GM12878 (cell line): ENCODE results near the gene NIPAL3. TPM values are rescaled to one million over a fixed set of nuclear protein-coding genes. Genes with fewer than 3 reads are reported as not detected.

ENCODE experiments used
- ATAC-seq: fragments of 200-7000 bp; cut with Tn5 transposase; 3 replicates; pipeline ENCODE4 v1.9.1; 2020; ENCODE audit warnings: mild to moderate bottlenecking, moderate library complexity
- BruUV-seq: library from RNA; stranded (reverse); fragments of 400-500 nt; replicated peaks from 2 replicates; lab custom pipeline; 2021; lab: Mats Ljungman, UMichigan
- CTCF ChIA-PET: fragments of 300-600 bp; sonication (Branson Sonifier 250); formaldehyde crosslinking; extraction: SDS; loops from one replicate; lab custom pipeline; 2021; ENCODE audit warnings: inconsistent platforms; lab: Yijun Ruan, JAX
- POLR2A ChIA-PET: fragments of 350-600 bp; formaldehyde crosslinking; extraction: SDS; loops from one replicate; lab custom pipeline; 2021; ENCODE audit warnings: inconsistent platforms; lab: Charles Lee
- RAD21 ChIA-PET: fragments of 300-600 bp; sonication (Branson Sonifier 250); formaldehyde crosslinking; loops from one replicate; lab custom pipeline; 2023; ENCODE audit warnings: antibody characterized with exemption; ENCODE audit not compliant: unreplicated experiment; lab: Charles Lee
- SMC1A ChIA-PET: fragments of 300-600 bp; sonication (Branson Sonifier 250); formaldehyde crosslinking; loops from one replicate; lab custom pipeline; 2023; ENCODE audit not compliant: unreplicated experiment, uncharacterized antibody; lab: Charles Lee
- DNase-seq: peaks from one replicate; pipeline ENCODE4 v3.0.0-alpha.2; 2011; ENCODE audit warnings: low read depth, low spot score
- FAIRE-seq: peaks from 3 replicates; lab custom pipeline; 2011; peaks lifted over from hg19 to GRCh38; lab: Jason Lieb, UNC
- H2AFZ ChIP-seq: 2 replicates; pipeline ENCODE4 v1.6.0; 2011; ENCODE audit warnings: low read depth, low read length, control low read depth; ENCODE audit not compliant: control insufficient read depth
- H3K27ac ChIP-seq: 2 replicates; pipeline ENCODE4 v1.5.1; 2011; ENCODE audit warnings: control low read depth; ENCODE audit not compliant: control insufficient read depth, insufficient read depth
- H3K27me3 ChIP-seq, 2 experiments: replicated peaks in 1 of 2; 2 replicates each; pipeline versions ENCODE4 v1.6.0 to v1.6.1; 2011; ENCODE audit warnings: low read length in 1 of 2; ENCODE audit not compliant: control insufficient read depth in 2 of 2, insufficient read depth in 2 of 2
- H3K36me3 ChIP-seq, 2 experiments: 2 replicates each; pipeline ENCODE4 v1.5.1; 2011; ENCODE audit warnings: low read length in 1 of 2; ENCODE audit not compliant: control insufficient read depth in 2 of 2, insufficient read depth in 2 of 2
- H3K4me1 ChIP-seq: 2 replicates; pipeline ENCODE4 v1.6.1; 2011; ENCODE audit warnings: mild to moderate bottlenecking, low read length, moderate library complexity, mixed read lengths; ENCODE audit not compliant: control insufficient read depth, insufficient read depth
- H3K4me2 ChIP-seq: 2 replicates; pipeline ENCODE4 v1.6.0; 2011; ENCODE audit warnings: control low read depth; ENCODE audit not compliant: control insufficient read depth, insufficient read depth
- H3K4me3 ChIP-seq: fragments of 200-600 bp; sonication (generic); 2 replicates; pipeline ENCODE4 v1.5.1; 2016
- H3K79me2 ChIP-seq: 2 replicates; pipeline ENCODE4 v1.6.0; 2011; ENCODE audit warnings: low read length; ENCODE audit not compliant: control insufficient read depth, insufficient read depth
- H3K9ac ChIP-seq: 2 replicates; pipeline ENCODE4 v1.8.0; 2011; ENCODE audit warnings: low read length, control low read depth, mixed read lengths; ENCODE audit not compliant: control insufficient read depth, insufficient read depth
- H3K9me3 ChIP-seq: replicated peaks from 3 replicates; pipeline ENCODE4 v1.5.1; 2011; ENCODE audit warnings: mild to moderate bottlenecking, low read length; ENCODE audit not compliant: control insufficient read depth, insufficient read depth
- H4K20me1 ChIP-seq: 2 replicates; pipeline ENCODE4 v1.6.0; 2011; ENCODE audit not compliant: control insufficient read depth, insufficient read depth
- ATF3 ChIP-seq: IDR thresholded peaks from 2 replicates; pipeline ENCODE4 v1.6.1; 2011; ENCODE audit warnings: low read depth, mild to moderate bottlenecking, low read length, moderate library complexity, borderline replicate concordance; ENCODE audit errors: extremely low read depth
- BACH1 ChIP-seq: fragments of 450-650 bp; IDR thresholded peaks from 2 replicates; pipeline ENCODE4 v1.6.1; 2017; ENCODE audit warnings: mild to moderate bottlenecking, borderline replicate concordance
- BCL3 ChIP-seq: IDR thresholded peaks from 2 replicates; pipeline ENCODE4 v1.6.1; 2011; ENCODE audit warnings: borderline replicate concordance, low read depth, mild to moderate bottlenecking, moderate library complexity, low read length; ENCODE audit not compliant: insufficient read depth, poor library complexity, severe bottlenecking
- CREM ChIP-seq: IDR thresholded peaks from 2 replicates; pipeline ENCODE4 v1.6.1; 2014; ENCODE audit warnings: antibody characterized with exemption, low read depth
- IKZF1 ChIP-seq: fragments of 450-650 bp; conservative IDR thresholded peaks from 2 replicates; pipeline ENCODE4 v1.6.1; 2017; ENCODE audit warnings: antibody characterized with exemption, mild to moderate bottlenecking
- JUND ChIP-seq: IDR thresholded peaks from 2 replicates; pipeline ENCODE4 v1.6.1; 2012; ENCODE audit warnings: low read depth, mild to moderate bottlenecking, low read length, improper control_type of control experiment, moderate library complexity
- NBN ChIP-seq: fragments of 450-650 bp; IDR thresholded peaks from 2 replicates; pipeline ENCODE4 v1.6.1; 2016
- NR2C2 ChIP-seq: IDR thresholded peaks from 2 replicates; pipeline ENCODE4 v1.6.1; 2011; ENCODE audit warnings: borderline replicate concordance, low read depth; ENCODE audit not compliant: control insufficient read depth, insufficient read length
- PML ChIP-seq: IDR thresholded peaks from 2 replicates; pipeline ENCODE4 v1.6.1; 2012; ENCODE audit warnings: low read length, inconsistent platforms
- RAD51 ChIP-seq: fragments of 450-650 bp; IDR thresholded peaks from 2 replicates; pipeline ENCODE4 v1.6.1; 2016; ENCODE audit warnings: moderate library complexity, mild to moderate bottlenecking, inconsistent platforms
- RELB ChIP-seq: fragments of 450-650 bp; IDR thresholded peaks from 2 replicates; pipeline ENCODE4 v1.6.1; 2017; ENCODE audit warnings: low read depth, mild to moderate bottlenecking, moderate library complexity
- SMAD5 ChIP-seq: IDR thresholded peaks from 2 replicates; pipeline ENCODE4 v1.6.1; 2016; ENCODE audit warnings: antibody characterized with exemption, low read depth
- TAF1 ChIP-seq: IDR thresholded peaks from 2 replicates; pipeline ENCODE4 v1.6.1; 2011; ENCODE audit warnings: mild to moderate bottlenecking, low read depth, low read length, borderline replicate concordance
- ZNF622 ChIP-seq: fragments of 450-650 bp; IDR thresholded peaks from 2 replicates; pipeline ENCODE4 v1.6.1; 2017; ENCODE audit warnings: mild to moderate bottlenecking, inconsistent platforms
- WGBS: methylation state at CpG from one replicate; pipeline ENCODE4 v1.1.6; 2016; ENCODE audit warnings: low lambda C conversion rate; ENCODE audit not compliant: insufficient replicate concordance, insufficient coverage; ENCODE audit errors: missing lambda C conversion rate; 5-methylcytosine and 5-hydroxymethylcytosine counted together
- in situ Hi-C: fragments of 300-500 bp; cut with MboI; formaldehyde crosslinking; loops from 9 replicates; pipeline ENCODE4 v1.14.3; 2018; ENCODE audit warnings: mixed read lengths
- intact Hi-C: fragments of 100-400 bp; cut with micrococcal nuclease; formaldehyde crosslinking; loops from one replicate; pipeline ENCODE4 v1.14.2; 2022; ENCODE audit not compliant: unreplicated experiment
- polyA plus RNA-seq, 11 experiments: library from polyadenylated mRNA; depleted of rRNA in 4 of 11; unstranded in 6 of 11; stranded (reverse) in 5 of 11; fragments of >200 nt; fragmentation: Nextera tagmentation in 4 of 11; fragmentation: Illumina TruSeq in 1 of 11; extraction: Ambion mirVana in 4 of 11; extraction: Trizol in 1 of 11; gene quantifications; 1 replicate in 1 of 11; 2 replicates in 10 of 11; pipeline versions ENCODE4 v1.2.1 to v1.2.3, GENCODE V29; 2011 to 2016; ENCODE audit warnings: inconsistent platforms in 2 of 11, missing spikeins in 2 of 11, low read depth in 1 of 11
- total RNA-seq, 4 experiments: library from RNA; depleted of rRNA in 3 of 4; stranded (reverse); fragments of >200 nt in 3 of 4; fragmentation: Illumina TruSeq in 1 of 4; extraction: Trizol in 1 of 4; gene quantifications; 2 replicates each; pipeline versions ENCODE4 v1.2.1 to v1.2.3, GENCODE V29; 2013 to 2021
- TF ChIP-seq, protein P1 (sequence below): IDR thresholded peaks from 2 replicates; pipeline ENCODE4 v1.6.1; 2012; ENCODE audit warnings: low read length, inconsistent platforms
- TF ChIP-seq, protein P2 (sequence below): fragments of 450-650 bp; IDR thresholded peaks from 2 replicates; pipeline ENCODE4 v1.6.1; 2016; ENCODE audit warnings: mild to moderate bottlenecking

NIPAL3 gene
- total and polyA plus RNA-seq, 10 of the 15 experiments (the other 5 are each of a cell fraction or from before 2014, with no cell fraction given), result 2.1 to 9.4 (median 4.2) TPM

- H3K27me3 ChIP-seq, result no peaks in the 10 kb centered on the region
- BruUV-seq, result no TSS peak
- POLR2A ChIA-PET, result no interaction called here
- H3K79me2 ChIP-seq, result no peaks in the 10 kb centered on the region
- in situ Hi-C loops, result no loop called here
- H3K9me3 ChIP-seq, result no peaks in the 10 kb centered on the region; the same call in 2 of the 3 replicates
- no peaks in the 10 kb centered on the region for H3K36me3 ChIP-seq
- FAIRE-seq (no peak), DNase-seq (no peak), ATAC-seq (no peak)
- peaks cover 12% of the 10 kb centered on the region for H3K4me1 ChIP-seq
- no peaks in the 10 kb centered on the region for H4K20me1 ChIP-seq
- no peak overlapping the region for H3K27ac ChIP-seq
- SMC1A ChIA-PET, result no interaction called here
- no peak overlapping the region for H2AFZ ChIP-seq
- WGBS, result 0% methylated on average over 4 of the region's 4 CpGs
- no peak for TF ChIP-seq RAD51
- no peak for TF ChIP-seq BACH1
- no peak for TF ChIP-seq NR2C2
- no peak for TF ChIP-seq IKZF1
- TF ChIP-seq, protein P1, sequence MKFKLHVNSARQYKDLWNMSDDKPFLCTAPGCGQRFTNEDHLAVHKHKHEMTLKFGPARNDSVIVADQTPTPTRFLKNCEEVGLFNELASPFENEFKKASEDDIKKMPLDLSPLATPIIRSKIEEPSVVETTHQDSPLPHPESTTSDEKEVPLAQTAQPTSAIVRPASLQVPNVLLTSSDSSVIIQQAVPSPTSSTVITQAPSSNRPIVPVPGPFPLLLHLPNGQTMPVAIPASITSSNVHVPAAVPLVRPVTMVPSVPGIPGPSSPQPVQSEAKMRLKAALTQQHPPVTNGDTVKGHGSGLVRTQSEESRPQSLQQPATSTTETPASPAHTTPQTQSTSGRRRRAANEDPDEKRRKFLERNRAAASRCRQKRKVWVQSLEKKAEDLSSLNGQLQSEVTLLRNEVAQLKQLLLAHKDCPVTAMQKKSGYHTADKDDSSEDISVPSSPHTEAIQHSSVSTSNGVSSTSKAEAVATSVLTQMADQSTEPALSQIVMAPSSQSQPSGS, result no peak
- TF ChIP-seq, protein P2, sequence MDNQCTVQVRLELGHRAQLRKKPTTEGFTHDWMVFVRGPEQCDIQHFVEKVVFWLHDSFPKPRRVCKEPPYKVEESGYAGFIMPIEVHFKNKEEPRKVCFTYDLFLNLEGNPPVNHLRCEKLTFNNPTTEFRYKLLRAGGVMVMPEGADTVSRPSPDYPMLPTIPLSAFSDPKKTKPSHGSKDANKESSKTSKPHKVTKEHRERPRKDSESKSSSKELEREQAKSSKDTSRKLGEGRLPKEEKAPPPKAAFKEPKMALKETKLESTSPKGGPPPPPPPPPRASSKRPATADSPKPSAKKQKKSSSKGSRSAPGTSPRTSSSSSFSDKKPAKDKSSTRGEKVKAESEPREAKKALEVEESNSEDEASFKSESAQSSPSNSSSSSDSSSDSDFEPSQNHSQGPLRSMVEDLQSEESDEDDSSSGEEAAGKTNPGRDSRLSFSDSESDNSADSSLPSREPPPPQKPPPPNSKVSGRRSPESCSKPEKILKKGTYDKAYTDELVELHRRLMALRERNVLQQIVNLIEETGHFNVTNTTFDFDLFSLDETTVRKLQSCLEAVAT, result no peak
- no peak for TF ChIP-seq PML
- TF ChIP-seq ATF3, result no peak
- no peak for TF ChIP-seq NBN
- TF ChIP-seq ZNF622, result no peak
- no peak for TF ChIP-seq JUND
- TF ChIP-seq BCL3, result no peak
- TF ChIP-seq RELB, result no peak
- no peak for TF ChIP-seq SMAD5
- TF ChIP-seq TAF1, result no peak
- no peak for TF ChIP-seq CREM
- H3K4me3 ChIP-seq, result no peak overlapping the region
- intact Hi-C loops, result no loop called here
- no peak overlapping the region for H3K4me2 ChIP-seq
- CTCF ChIA-PET, result interaction anchor here (1.7 to 2.2 kb wide), 2 partner anchors 10 to 69 kb away, joined by 7 read pairs; partner anchors contain the start of gene NIPAL3
- RAD21 ChIA-PET, result interaction anchor here (0.6 to 1.0 kb wide), 2 partner anchors 69 to 93 kb away, joined by 3 read pairs; partner anchors contain the start of gene NIPAL3
- no peak overlapping the region for H3K9ac ChIP-seq
These were observed 68.6 kb downstream of the NIPAL3 start for GRCh38 chr1:24484199-24484598.
